ENCODE results near the gene CCDC63. TPM values are rescaled to one million over a fixed set of nuclear protein-coding genes. Genes with fewer than 3 reads are reported as not detected.

Gene CCDC63
- total RNA-seq, 1 donor from 2014 or later: not detected

GRCh38 chr12:110824342-110824741 lies 22.4 kb upstream of the CCDC63 start:
- ATAC-seq (no peak), DNase-seq (no peak)
- no peak overlapping the region for H3K27ac ChIP-seq
- no peaks in the 10 kb centered on the region for H3K4me1 ChIP-seq
- H3K36me3 ChIP-seq: no peaks in the 10 kb centered on the region
- intact Hi-C loops (cut with DNase I): no loop called here
- H3K27me3 ChIP-seq (ENCODE audit: low read depth): peaks cover 6% of the 10 kb centered on the region
- no peak for TF ChIP-seq CTCF (IDR thresholded peaks at IDR 0.05)
- no peak overlapping the region for H3K4me3 ChIP-seq
- no peaks in the 10 kb centered on the region for H3K9me3 ChIP-seq

GRCh38 chr12:110825530-110825929 lies 21.3 kb upstream of the CCDC63 start:
- Histone ChIP-seq H3K4me3 (no peak overlapping the region), H3K9me3 (no peaks in the 10 kb centered on the region), H3K27me3 (ENCODE audit: low read depth) (peaks cover 6% of the 10 kb centered on the region), H3K36me3 (no peaks in the 10 kb centered on the region), H3K4me1 (no peaks in the 10 kb centered on the region), H3K27ac (no peak overlapping the region)
- DNase-seq (no peak), ATAC-seq (no peak)
- TF ChIP-seq CTCF (IDR thresholded peaks at IDR 0.05): no peak
- intact Hi-C loops (cut with DNase I): no loop called here

GRCh38 chr12:110826592-110827200 lies 20.1 kb upstream of the CCDC63 start:
- intact Hi-C loops (cut with DNase I): no loop called here
- DNase-seq (peak; percentile 85), ATAC-seq (peak; percentile 90 to 96)
- H3K27me3 ChIP-seq (ENCODE audit: low read depth): peaks cover 6% of the 10 kb centered on the region
- no peak overlapping the region for H3K27ac ChIP-seq
- peak overlapping the region; percentile 27 for H3K4me3 ChIP-seq
- no peaks in the 10 kb centered on the region for H3K36me3 ChIP-seq
- peak; percentile 78 for TF ChIP-seq CTCF (IDR thresholded peaks at IDR 0.05)
- H3K4me1 ChIP-seq: no peaks in the 10 kb centered on the region
- H3K9me3 ChIP-seq: no peaks in the 10 kb centered on the region

- intact Hi-C loops (cut with DNase I): no loop called here
- Histone ChIP-seq H3K9me3 (no peaks in the 10 kb centered on the region), H3K36me3 (no peaks in the 10 kb centered on the region), H3K4me1 (no peaks in the 10 kb centered on the region), H3K27ac (no peak overlapping the region), H3K4me3 (no peak overlapping the region), H3K27me3 (ENCODE audit: low read depth) (peaks cover 6% of the 10 kb centered on the region)
- TF ChIP-seq CTCF (IDR thresholded peaks at IDR 0.05): no peak
- DNase-seq (no peak), ATAC-seq (no peak)
Measured at GRCh38 chr12:110829308-110829707, 17.5 kb upstream of the CCDC63 start.

- intact Hi-C loops (cut with DNase I): no loop called here
- Histone ChIP-seq H3K4me1 (no peaks in the 10 kb centered on the region), H3K9me3 (no peaks in the 10 kb centered on the region), H3K36me3 (no peaks in the 10 kb centered on the region), H3K27ac (no peak overlapping the region), H3K4me3 (no peak overlapping the region), H3K27me3 (ENCODE audit: low read depth) (no peaks in the 10 kb centered on the region)
- DNase-seq (no peak), ATAC-seq (no peak)
- no peak for TF ChIP-seq CTCF (IDR thresholded peaks at IDR 0.05)
Measured at GRCh38 chr12:110836291-110836690, 10.5 kb upstream of the CCDC63 start.

Data from lower lobe of right lung (tissue), 2 donors.